Ramos (cell line): ENCODE results near the gene MYH6.

Experiments
- in situ Hi-C: fragments of 300-500 bp; cut with MboI; formaldehyde crosslinking; loops from one replicate; pipeline ENCODE4 v1.14.3; 2022; ENCODE audit warnings: low sequenced_read_pairs; ENCODE audit not compliant: unreplicated experiment

MYH6 gene

DNA sequence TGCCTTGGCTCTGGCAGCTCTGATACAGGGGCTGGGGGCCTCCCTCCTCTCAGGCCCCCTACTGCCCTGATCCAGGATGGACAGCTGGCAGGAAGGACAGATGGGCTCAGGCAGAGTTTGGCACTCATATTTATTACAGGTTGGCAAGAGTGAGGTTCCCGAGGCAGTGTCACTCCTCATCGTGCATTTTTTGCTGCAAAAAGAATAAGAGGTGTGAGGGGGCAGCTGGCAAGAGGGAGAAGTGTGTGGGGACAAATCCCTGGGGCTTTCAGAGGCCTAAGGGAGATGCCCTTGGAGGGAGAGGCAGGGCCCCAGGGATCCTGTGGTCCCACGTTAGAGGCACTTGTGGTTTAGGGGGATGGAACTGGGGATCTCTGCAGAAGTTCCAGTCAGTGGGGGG, 26.2 kb downstream of the MYH6 start:
- in situ Hi-C loops: loop anchor here (25.0 kb wide), 1 partner anchor 695 kb away; no protein-coding TSS in a partner anchor

GRCh38 chr14:23380976-23381375, 27.1 kb downstream of the MYH6 start:
- in situ Hi-C loops: loop anchor here (25.0 kb wide), 1 partner anchor 694 kb away; no protein-coding TSS in a partner anchor

- in situ Hi-C loops: loop anchor here (25.0 kb wide), 1 partner anchor 693 kb away; no protein-coding TSS in a partner anchor
Measured at GRCh38 chr14:23380197-23380914, 27.7 kb downstream of the MYH6 start.

- in situ Hi-C loops: loop anchor here (10.0 to 25.0 kb wide), 2 partner anchors 115 to 692 kb away; no protein-coding TSS in a partner anchor
Measured at GRCh38 chr14:23379366-23380196, 28.5 kb downstream of the MYH6 start.

GRCh38 chr14:23378612-23379220, 29.4 kb downstream of the MYH6 start:
- in situ Hi-C loops: loop anchor here (10.0 to 25.0 kb wide), 2 partner anchors 114 to 691 kb away; no protein-coding TSS in a partner anchor

GRCh38 chr14:23377573-23378563, 30.2 kb downstream of the MYH6 start:
- in situ Hi-C loops: loop anchor here (10.0 to 25.0 kb wide), 2 partner anchors 113 to 691 kb away; no protein-coding TSS in a partner anchor

GRCh38 chr14:23377198-23377550, 30.9 kb downstream of the MYH6 start:
- in situ Hi-C loops: loop anchor here (10.0 to 25.0 kb wide), 2 partner anchors 112 to 690 kb away; no protein-coding TSS in a partner anchor

DNA sequence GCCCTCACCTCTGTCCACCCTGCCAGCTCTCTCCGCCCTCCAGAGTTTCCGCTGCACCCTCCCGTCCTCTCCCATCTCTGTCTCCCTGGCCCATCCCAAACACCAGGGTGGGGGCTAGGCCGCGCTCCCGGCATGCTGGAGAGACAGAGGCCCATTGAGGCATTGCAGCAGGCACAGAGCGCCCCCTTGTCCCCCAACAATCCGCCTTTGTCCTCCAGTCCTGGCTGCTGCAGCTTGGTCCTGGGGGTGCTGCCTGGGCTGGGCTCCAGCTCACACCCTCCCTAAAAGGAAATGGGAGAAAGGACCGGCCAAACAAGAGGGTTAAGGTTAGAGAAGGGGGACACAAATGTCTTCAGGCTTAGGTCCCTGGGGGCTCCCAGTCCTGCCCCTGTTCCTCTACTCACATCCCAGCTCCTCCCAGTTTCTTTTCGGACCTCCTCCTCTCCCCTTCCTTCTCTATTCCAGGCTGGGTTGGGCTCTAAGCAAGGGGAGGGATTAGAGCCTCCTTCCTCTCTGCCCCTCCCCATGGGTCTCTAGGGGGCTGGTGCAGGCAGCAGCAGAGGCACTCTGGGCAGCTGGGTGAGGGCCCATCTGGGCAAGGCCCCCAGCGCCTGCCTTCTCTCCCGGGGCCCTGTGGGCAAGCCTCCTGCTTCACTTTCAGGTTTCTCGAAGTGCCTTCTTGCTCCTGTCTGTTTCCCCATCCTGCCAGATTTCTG, 31.4 kb downstream of the MYH6 start, which contains the start of gene CMTM5:
TSS of gene CMTM5 (plus strand) at position 565 of the 716 bp plus-strand sequence. CDS start 206 bp downstream, outside the sequence.
- in situ Hi-C loops: loop anchor here (10.0 to 25.0 kb wide), 2 partner anchors 112 to 689 kb away; no protein-coding TSS in a partner anchor

GRCh38 chr14:23375527-23376251, 32.4 kb downstream of the MYH6 start:
- in situ Hi-C loops: loop anchor here (10.0 to 25.0 kb wide), 2 partner anchors 111 to 688 kb away; no protein-coding TSS in a partner anchor

GRCh38 chr14:23373041-23373440, 35.0 kb downstream of the MYH6 start:
- in situ Hi-C loops: loop anchor here (10.0 kb wide), 1 partner anchor 108 kb away; no protein-coding TSS in a partner anchor

DNA sequence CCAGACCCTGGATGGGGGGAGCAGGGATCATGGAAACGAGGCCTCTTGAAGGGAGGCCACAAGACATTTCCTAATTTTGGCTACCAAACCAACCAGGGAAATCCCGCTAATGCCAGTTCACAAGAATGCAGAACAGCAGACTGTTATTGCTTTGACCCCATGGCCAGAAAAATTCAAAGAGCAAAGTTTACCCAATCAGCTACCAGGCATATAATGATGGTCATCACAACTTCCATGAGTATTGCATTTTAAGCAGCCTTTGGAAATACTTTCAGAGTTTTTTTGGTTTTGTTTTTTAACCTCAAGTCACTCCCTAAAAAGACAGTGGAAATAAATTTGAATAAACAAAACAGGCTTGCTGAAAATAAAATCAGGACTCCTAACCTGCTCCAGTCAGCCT, 35.6 kb downstream of the MYH6 start, which contains the start of gene IL25:
TSS of gene IL25 (plus strand) at position 301 of the 400 bp plus-strand sequence.
- in situ Hi-C loops: loop anchor here (10.0 kb wide), 1 partner anchor 108 kb away; no protein-coding TSS in a partner anchor

DNA sequence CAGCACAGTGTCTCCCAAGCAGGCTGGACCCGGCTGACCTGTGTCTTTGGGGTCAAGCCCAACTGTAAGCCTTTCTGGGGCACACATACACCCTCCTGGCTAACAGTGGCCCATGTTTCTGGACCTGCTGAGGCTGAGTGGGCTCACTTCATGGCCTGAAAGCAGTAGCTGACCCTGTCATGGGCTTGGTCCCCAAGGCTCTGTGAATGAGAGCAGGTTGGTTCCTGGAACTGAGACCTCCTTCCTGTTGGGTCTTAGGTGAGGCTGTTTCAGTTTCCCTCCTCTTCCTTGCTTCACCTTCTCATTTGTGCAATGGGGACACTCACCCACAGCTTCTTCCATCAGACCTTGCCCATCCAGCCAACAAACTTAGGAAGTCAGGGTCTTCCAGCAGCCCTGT, 36.2 kb downstream of the MYH6 start:
- in situ Hi-C loops: loop anchor here (10.0 kb wide), 1 partner anchor 107 kb away; no protein-coding TSS in a partner anchor

GRCh38 chr14:23370221-23370620, 37.9 kb downstream of the MYH6 start:
- in situ Hi-C loops: loop anchor here (10.0 kb wide), 1 partner anchor 105 kb away; no protein-coding TSS in a partner anchor

GRCh38 chr14:23366426-23366921, 41.6 kb downstream of the MYH6 start:
- in situ Hi-C loops: no loop called here

- in situ Hi-C loops: no loop called here
Measured at GRCh38 chr14:23365732-23366425, 42.2 kb downstream of the MYH6 start.

DNA sequence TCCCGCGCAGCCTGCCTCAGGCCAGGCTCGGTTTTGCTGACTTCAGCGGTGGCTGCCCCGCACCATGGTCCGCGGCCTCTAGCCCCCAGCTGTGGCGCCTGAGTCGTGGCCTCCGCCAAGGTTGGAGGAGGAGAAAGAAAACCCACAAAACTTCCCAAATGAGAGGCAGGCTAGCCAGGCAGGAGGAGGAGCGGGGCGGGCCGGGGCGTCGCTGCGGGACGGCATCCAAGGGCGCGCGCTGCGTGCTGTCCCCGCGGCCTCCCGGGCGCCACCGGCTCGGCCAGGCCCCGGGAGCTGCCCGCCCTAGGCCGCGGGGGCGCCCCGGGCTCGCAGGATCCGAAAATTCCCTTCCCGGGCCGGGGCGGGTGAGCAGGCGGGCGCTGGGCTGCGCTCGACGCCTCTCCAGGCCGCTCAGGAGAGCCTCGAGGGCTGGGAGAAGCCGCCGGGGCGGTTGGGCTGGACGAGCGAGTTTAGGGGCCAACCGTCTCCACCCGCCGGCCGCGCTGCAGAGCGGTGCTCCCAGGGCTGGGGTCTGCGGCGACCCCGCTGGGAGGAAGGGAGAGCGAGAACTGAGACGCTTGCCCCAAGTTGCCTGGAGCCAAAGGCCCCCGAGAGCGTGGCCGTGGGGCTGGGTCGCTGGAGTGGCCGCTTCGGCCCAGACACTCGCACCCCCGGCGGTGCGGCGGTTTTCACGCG, 42.9 kb downstream of the MYH6 start, which contains the start of gene EFS:
TSS of gene EFS (minus strand) at position 137 of the 696 bp plus-strand sequence. CDS start 147 bp downstream, outside the sequence.
- in situ Hi-C loops: no loop called here
